GM18505 (cell line): ENCODE measurements around the gene MTA2.
"Not testable (repeated sequence)": the region's sequence is repeated elsewhere in the genome, so short reads cannot be mapped to it uniquely, and the experiment has no call there.

Source experiments
- ATAC-seq: cut with Tn5 transposase; IDR thresholded peaks from one replicate; pipeline ENCODE4 v1.9.1; 2021; ENCODE audit not compliant: unreplicated experiment
- POLR2A ChIP-seq: IDR thresholded peaks from 4 replicates; pipeline ENCODE4 v1.6.1; 2011; ENCODE audit warnings: borderline replicate concordance; ENCODE audit not compliant: insufficient read depth, insufficient read length; ENCODE audit errors: extremely low read depth

The MTA2 gene

GRCh38 chr11:62622476-62623089 is 20.9 kb upstream of the MTA2 start:
- TF ChIP-seq POLR2A: no peak
- no peak for ATAC-seq

- peak; percentile 89 for ATAC-seq
- TF ChIP-seq POLR2A: peak; percentile 87
These were observed 20.2 kb upstream of the MTA2 start, which contains the start of gene B3GAT3 for GRCh38 chr11:62621567-62622470. TSS of gene B3GAT3 (minus strand) at chr11:62621986. CDS start at chr11:62621947, 39 bp downstream.

- no peak for TF ChIP-seq POLR2A
- ATAC-seq: no peak
These were observed 19.4 kb upstream of the MTA2 start for GRCh38 chr11:62621027-62621566.

- ATAC-seq: not testable (repeated sequence)
These were observed 15.3 kb upstream of the MTA2 start for GRCh38 chr11:62616957-62617356.

- no peak for ATAC-seq
- no peak for TF ChIP-seq POLR2A
These were observed 13.9 kb upstream of the MTA2 start for GRCh38 chr11:62615521-62615920.

- no peak for ATAC-seq
- no peak for TF ChIP-seq POLR2A
These were observed 12.6 kb upstream of the MTA2 start for GRCh38 chr11:62614275-62614674.

- ATAC-seq: no peak
- TF ChIP-seq POLR2A: no peak
These were observed 11.7 kb upstream of the MTA2 start for GRCh38 chr11:62613291-62613778.

- peak; percentile 55 for TF ChIP-seq POLR2A
- peak; percentile 77 for ATAC-seq
These were observed 11.0 kb upstream of the MTA2 start, which contains the start of the genes EML3 and ROM1 for GRCh38 chr11:62612366-62613290. TSS of gene EML3 (minus strand) at chr11:62612775. CDS start at chr11:62612457, 318 bp downstream. TSS of gene ROM1 (plus strand) at chr11:62613257. CDS start at chr11:62613282, 25 bp downstream.

GRCh38 chr11:62611705-62612365 is 10.2 kb upstream of the MTA2 start:
- TF ChIP-seq POLR2A: no peak
- ATAC-seq: no peak

- TF ChIP-seq POLR2A: no peak
- ATAC-seq: no peak
These were observed 9.4 kb upstream of the MTA2 start for GRCh38 chr11:62610814-62611704.

GRCh38 chr11:62610403-62610802 is 8.7 kb upstream of the MTA2 start:
- no peak for ATAC-seq
- no peak for TF ChIP-seq POLR2A
